GM18499 (cell line): Measurements from ENCODE around the gene PHF19.

Experiments
- ATAC-seq: cut with Tn5 transposase; IDR thresholded peaks from one replicate; pipeline ENCODE4 v1.9.1; 2021; ENCODE audit warnings: moderate number of reproducible peaks; ENCODE audit not compliant: insufficient read depth, unreplicated experiment

Gene PHF19

GRCh38 chr9:120876842-120877240 is at the start of gene PHF19:
Gene PHF19, minus strand, starts transcription at chr9:120877188. Its CDS starts 2,447 bp downstream, at chr9:120874741.
- ATAC-seq, result no peak

GRCh38 chr9:120926397-120926928 is 49.5 kb upstream of the PHF19 start, which contains the start of gene TRAF1:
Gene TRAF1, minus strand, starts transcription at chr9:120926796. Its CDS starts 721 bp downstream, at chr9:120926075.
- ATAC-seq, result peak; percentile 13

- ATAC-seq, result peak; percentile 25
Observed at GRCh38 chr9:120925535-120926396, 48.8 kb upstream of the PHF19 start.

- no peak for ATAC-seq
Observed at GRCh38 chr9:120924698-120925534, 47.9 kb upstream of the PHF19 start.

- no peak for ATAC-seq
Observed at GRCh38 chr9:120923620-120924328, 46.8 kb upstream of the PHF19 start.

GRCh38 chr9:120922404-120923195 is 45.6 kb upstream of the PHF19 start:
- no peak for ATAC-seq

GRCh38 chr9:120921661-120922181 is 44.7 kb upstream of the PHF19 start:
- ATAC-seq, result no peak

- no peak for ATAC-seq
Observed at GRCh38 chr9:120920806-120921178, 43.8 kb upstream of the PHF19 start.

GRCh38 chr9:120919843-120920805 is 43.1 kb upstream of the PHF19 start:
- no peak for ATAC-seq

GRCh38 chr9:120918931-120919842 is 42.2 kb upstream of the PHF19 start:
- no peak for ATAC-seq

GRCh38 chr9:120917929-120918762 is 41.2 kb upstream of the PHF19 start:
- ATAC-seq, result no peak

- ATAC-seq, result no peak
Observed at GRCh38 chr9:120916991-120917880, 40.2 kb upstream of the PHF19 start.

- no peak for ATAC-seq
Observed at GRCh38 chr9:120916588-120916987, 39.6 kb upstream of the PHF19 start.

- ATAC-seq, result no peak
Observed at GRCh38 chr9:120915854-120916470, 39.0 kb upstream of the PHF19 start.

GRCh38 chr9:120914953-120915352 is 38.0 kb upstream of the PHF19 start:
- ATAC-seq, result no peak
